HEK293 (cell line): ENCODE results near the gene ELF1.

Experiments used
- CTCF ChIP-seq: fragments of 450-650 bp; formaldehyde crosslinking; IDR thresholded peaks from 2 replicates; pipeline ENCODE4 v1.5.1; 2016; ENCODE audit warnings: missing biosample characterization, missing genetic modification characterization
- ZNF302 ChIP-seq: fragments of 450-650 bp; formaldehyde crosslinking; IDR thresholded peaks from 2 replicates; pipeline ENCODE4 v1.5.1; 2016; ENCODE audit warnings: missing biosample characterization, missing genetic modification characterization, low read depth

GRCh38 chr13:41061914-41062837 is 43.1 kb upstream of the ELF1 start:
- no peak for TF ChIP-seq ZNF302 (tag by site-specific recombination)
- TF ChIP-seq CTCF (tag by site-specific recombination) = no peak
